GM19395 (cell line): ENCODE data around the gene DSTYK.

Source experiments
- ATAC-seq: cut with Tn5 transposase; IDR thresholded peaks from one replicate; pipeline ENCODE4 v1.9.1; 2021; ENCODE audit warnings: mild to moderate bottlenecking, moderate library complexity; ENCODE audit not compliant: unreplicated experiment

DSTYK gene, protein sequence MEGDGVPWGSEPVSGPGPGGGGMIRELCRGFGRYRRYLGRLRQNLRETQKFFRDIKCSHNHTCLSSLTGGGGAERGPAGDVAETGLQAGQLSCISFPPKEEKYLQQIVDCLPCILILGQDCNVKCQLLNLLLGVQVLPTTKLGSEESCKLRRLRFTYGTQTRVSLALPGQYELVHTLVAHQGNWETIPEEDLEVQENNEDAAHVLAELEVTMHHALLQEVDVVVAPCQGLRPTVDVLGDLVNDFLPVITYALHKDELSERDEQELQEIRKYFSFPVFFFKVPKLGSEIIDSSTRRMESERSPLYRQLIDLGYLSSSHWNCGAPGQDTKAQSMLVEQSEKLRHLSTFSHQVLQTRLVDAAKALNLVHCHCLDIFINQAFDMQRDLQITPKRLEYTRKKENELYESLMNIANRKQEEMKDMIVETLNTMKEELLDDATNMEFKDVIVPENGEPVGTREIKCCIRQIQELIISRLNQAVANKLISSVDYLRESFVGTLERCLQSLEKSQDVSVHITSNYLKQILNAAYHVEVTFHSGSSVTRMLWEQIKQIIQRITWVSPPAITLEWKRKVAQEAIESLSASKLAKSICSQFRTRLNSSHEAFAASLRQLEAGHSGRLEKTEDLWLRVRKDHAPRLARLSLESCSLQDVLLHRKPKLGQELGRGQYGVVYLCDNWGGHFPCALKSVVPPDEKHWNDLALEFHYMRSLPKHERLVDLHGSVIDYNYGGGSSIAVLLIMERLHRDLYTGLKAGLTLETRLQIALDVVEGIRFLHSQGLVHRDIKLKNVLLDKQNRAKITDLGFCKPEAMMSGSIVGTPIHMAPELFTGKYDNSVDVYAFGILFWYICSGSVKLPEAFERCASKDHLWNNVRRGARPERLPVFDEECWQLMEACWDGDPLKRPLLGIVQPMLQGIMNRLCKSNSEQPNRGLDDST

DNA sequence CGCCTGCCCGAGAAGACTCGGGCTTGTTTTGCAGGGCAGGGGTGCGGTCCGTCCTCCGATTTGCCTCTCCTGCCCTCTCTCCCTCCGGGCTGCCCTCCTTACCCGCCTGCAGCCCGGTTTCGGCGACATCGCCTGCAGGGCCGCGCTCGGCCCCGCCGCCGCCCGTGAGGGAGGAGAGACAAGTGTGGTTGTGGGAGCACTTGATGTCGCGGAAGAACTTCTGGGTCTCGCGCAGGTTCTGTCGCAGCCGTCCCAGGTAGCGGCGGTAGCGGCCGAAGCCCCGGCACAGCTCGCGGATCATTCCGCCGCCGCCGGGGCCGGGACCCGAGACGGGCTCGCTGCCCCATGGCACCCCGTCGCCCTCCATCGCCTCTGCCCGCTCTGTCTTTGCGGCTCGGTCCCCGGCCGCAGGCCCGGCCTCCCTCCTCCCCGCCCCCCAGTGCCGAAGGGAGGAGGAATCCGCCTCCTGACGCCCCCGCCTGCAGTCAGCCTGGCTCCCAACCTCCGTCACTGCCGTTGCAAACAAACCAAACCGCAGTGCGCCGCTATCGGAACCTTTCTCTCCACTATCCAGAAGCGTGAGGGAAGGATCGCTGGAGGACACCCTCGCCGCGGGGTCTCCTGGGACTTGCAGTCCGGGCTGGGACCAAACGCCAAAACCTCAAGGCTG is at the start of gene DSTYK:
TSS of gene DSTYK (minus strand) at position 534 of the 670 bp plus-strand sequence. CDS start at position 367, 167 bp downstream.
- peak; percentile 94 for ATAC-seq

DNA sequence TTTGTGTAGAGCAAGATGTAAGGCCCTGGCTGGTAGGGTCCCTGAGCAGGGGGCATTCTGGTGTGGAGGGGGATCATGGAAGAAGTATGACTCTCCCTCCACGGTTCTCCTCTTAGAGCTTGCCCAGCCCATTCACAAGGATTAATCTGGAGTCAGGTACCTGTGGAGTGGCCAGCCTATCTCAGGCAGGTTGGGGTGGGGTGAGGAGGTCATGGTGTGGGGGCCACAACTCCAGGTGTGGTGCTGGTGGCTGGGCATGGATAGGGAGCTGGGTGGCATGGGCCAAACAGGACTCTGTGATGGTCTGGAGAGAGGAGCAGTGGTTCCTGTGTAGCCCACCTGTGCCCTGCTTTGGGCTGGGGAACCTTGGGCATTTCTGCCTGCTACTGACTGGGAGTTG is 48.5 kb upstream of the DSTYK start:
- ATAC-seq: no peak

DNA sequence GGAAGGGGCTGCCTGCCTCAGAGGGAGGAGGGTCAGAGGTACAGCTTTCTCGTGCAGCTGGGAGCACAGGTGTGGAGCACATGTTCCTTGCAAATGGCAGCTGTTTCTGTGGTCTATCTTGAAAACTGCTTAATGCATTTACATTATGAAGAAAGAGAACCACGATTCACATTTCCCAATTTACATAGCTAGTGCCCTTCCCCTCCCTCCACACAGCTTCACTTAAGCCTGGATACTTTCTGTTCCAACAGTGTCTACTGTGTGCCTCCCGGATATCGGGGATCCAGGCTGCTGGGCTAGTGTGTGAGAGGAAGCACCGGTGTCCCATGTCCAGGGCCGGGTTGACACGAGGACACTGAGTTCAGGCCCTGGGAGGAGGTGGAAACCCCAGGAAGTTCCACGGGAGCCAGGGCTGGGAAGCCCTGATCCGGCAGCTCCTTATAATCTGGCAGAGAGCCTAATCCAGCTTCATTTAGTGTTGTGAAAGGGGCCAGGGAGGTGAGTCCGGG is 47.9 kb upstream of the DSTYK start:
- no peak for ATAC-seq

DNA sequence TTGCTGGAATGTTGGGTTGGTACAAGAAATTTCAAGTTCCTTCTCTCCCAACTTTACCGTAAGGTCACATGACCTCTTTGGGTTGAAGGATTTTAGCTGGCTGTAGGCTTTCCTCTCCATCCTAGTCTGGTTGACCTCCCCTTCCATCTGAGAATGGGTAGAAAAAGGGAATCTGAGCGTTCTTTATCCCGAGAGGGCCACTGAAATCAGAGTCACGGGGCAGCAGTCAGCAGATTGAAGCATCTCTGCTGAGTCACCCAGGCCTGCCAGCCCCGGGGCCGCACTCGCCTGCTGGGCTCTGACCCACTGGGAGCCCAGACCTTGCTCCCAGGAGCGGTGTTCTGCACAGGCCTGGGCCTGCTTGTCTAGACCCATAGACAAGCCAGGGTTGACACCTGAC is 47.2 kb upstream of the DSTYK start:
- ATAC-seq: no peak

DNA sequence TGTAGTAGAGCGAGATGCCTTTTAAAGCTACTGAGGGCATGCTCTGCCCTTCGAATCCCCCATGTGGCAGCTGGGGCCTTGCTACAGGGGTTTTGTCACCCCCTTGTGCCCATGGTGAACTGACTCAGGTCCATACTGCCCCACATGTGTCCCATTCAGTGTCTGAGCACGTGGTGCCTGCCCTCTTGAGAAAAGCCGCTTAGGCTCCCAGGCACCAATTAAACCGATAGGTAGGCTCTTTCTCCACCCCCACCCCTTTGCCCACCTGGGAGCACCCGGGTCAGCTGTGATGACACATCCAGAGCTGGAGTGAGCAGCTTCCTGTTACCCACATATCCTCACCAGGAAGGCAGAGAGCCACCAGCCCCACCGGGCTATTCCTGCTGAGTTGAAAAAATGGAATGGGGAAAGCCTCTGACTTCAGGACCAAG is 46.8 kb upstream of the DSTYK start:
- no peak for ATAC-seq

DNA sequence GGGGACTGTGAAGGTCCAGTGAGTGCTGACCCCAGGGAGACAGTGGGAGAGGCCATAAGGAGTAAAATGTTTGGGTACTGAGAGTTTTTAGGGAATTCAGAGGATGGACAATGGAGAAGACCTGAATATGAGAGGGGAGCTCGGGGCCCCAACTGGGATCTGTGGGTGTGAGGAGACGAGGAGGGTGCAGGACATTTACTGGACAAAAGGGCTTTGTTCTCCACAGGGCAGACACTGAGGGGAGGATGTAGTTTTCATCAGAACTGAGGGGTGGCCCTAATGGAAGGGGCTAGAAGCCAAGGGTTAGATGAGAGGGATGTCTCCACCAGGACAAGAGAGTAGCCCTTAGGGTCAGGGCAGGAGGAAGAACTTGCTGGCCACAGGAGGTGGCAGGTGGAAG is 46.2 kb upstream of the DSTYK start:
- ATAC-seq: no peak

DNA sequence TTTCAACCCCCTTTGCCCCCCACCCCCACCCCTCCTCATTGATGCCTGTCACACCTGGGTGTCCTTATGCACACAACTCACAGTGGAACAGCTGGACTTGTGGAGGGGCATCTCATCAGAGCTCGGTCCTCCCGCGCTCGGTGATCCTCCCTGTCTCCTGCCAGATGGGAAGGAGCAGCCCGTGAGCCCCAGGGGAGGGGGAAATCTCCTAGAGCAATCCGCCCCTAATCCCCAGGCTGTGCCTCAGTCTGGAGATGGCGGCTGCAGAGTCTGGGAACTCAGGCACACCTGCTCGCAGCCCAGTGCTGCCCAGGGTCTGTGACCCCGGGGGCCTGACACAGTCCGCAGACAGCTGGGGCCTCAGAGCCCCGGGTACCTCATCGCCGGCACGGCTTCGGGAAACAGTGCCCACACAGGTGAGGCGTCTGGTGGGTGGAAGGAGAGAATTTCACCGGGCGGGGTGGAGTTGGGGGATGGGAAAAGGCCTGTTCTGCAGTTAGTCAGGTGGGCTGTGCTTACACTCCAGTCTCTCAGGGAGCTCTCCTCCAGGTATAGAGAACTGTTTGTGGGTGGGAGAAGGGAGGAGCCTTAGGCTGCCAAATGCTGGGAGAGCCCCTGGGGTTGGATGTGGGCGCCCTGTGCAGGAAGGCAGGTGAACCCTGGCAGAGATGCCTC is 45.6 kb upstream of the DSTYK start:
- ATAC-seq: no peak

DNA sequence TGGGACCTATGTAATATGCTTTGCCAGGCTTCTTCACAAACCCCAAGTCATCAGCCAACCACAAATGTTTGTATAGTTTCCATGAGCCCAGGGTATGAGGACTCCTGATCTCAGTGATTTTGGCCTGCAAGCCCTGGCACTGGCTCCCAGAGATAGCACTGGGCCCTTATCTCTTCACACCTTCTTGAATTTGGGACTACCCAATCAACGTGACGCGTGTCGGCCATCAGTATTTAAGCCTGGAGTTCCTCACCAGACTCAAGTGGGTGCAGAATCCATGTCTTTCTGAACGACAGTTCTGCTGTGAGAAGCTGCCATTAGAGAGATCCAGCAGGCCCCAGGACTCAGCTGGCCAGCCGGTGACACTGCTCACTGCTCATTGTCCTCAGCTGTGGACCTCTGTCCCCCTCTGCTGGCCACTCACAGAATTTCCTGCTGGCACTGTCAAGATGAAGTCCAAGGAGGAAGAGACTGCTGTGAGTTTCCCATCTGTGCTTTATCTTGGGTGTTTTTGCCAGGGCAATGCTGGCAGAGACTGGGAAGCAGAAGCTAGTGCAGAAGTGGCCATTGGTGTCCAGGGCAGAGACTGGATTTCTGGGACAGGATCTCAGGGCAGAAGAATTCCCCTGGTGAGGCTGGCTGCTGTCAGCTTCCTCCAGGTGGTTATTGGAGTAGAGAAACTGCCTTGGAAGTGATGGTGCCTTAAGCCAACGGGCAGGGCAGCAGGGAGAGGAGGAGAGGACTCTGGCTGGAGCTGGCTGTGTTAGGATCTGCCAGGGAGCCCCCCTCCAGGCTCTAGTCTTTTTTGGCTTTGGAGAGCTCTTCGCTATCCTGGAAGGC is 44.7 kb upstream of the DSTYK start:
- ATAC-seq: no peak

DNA sequence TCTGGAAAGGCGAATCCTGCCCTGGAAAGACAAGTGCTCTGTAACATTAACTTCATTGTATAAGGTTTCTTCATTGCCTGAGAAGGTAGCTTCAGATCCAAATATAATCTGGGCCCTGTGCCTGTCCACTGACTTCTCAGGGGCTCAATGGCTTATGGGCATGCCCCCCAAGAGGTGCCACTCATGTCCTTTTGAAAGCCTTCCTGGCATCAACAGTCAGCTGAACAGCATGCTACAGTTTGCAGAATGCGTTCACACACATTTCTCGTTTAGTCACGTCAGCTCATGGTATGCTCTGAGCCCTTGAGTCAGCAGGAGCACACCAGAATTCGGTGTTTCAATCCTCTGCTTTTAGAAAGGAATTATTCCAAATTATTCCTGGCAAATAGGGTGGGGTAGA is 40.1 kb upstream of the DSTYK start:
- ATAC-seq: no peak

DNA sequence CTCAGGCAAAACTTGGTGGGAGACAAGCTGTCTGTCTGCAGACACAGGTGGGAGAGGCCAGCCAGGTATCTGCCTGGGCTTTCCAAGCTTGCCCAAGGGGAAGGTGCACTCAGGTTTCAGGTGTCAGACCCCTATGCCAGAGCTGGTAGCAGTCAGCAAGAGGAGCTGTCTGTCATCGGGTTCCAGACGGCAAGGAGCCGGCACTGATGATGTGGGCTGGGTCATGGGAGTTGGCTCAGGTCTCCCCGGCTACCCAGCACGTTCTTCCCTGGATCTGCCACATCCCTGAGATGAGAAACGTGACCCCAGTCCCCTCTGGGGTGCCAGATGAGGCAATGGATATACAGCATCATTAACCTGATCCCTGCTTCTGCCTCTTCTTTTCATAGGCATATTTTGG is 39.2 kb upstream of the DSTYK start:
- ATAC-seq: no peak

DNA sequence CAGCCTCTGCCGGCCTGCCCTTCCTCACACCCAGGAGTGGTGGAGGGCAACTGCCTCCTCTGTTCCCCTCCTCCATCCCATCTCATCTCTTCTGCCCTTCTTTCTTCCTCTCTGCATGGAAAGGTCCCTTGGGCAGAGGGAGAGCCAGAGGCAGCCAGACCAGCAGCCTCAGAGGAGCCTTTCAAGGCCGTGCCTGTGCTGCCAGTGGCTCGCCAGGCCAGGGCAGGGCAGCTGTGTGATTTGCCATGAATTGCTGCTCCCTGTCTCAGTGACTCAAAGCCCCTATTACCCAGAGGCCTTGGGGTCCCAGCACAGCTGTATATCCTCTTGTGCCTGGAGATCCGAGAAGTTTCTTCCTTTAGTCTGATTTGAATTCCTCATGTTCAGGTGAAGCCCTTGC is 38.1 kb upstream of the DSTYK start:
- ATAC-seq: no peak

DNA sequence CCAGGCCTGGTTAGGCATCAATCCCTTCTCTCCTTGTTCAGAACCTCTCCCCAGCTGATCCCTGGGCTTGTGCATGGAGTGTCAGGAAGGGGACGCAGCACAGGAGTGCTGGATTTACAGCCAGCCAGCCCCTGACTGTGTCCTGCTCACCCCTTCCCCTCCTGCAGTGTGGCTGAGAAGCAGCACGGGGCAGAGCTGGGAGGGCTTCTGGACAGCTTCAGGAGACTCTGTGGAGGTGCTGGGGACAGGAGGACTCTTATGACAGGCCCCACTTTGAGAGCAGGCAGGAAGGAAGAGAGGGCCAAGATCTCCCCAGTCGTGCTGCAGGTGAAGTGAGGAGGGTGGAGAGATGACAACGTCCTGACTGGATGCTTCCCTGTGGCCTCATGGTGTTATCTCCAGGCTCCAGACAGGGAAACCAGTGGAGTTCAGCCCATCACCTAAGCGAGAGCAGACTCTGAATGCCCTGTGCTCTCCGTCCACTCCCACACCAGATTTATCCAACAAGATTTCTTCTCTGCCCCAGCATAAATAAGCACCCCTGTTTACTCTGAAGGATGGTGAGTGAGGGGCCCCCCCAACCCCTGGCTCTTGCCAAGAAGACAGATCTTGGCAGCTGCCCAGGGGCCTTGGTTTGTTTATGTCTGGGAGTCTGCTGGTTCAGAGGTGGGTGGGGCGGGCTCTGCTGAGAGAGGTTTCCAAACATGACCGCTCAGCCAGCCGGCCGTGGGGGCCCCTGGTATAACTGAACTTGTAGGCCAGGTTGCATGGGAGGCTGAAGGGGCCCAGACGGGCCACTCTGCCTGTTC is 37.5 kb upstream of the DSTYK start:
- ATAC-seq: no peak

DNA sequence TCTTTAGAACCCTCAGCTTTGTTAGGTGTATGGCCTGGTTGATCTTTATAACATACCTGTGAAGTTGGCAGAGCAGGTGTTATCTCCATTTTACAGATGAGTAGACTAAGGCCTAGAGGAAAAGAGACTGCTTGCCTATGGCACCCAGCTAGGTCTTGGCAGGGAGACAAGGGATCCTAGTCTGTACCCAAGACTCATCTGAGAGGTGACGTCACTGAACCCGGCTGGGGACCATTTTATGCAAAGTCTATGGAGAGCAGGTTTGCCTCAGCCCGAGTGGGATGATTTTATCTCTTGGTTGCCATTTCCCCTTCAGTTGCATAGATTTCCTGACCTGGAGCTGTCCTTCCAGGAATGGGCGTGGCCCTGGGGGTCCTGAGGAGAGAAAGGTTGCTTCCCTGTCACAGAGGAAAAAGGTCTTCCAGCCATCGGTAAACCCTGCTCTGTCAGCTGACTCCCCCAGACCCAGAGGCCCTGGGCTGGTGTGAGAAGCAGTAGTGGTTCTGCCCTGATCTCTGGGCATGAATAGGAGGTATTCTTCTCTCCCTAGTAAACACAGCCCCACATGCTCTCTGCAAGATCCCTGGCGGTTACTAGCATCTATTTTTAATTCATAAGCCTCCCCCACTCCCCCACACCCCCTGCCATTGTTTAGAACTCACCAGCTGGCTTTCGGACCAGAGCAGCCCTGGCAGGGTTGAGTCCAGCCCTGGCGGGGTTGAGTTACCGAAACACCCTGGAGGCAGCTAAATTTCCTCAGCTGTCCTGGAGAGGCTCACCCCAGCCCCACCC is 35.8 kb upstream of the DSTYK start:
- no peak for ATAC-seq

DNA sequence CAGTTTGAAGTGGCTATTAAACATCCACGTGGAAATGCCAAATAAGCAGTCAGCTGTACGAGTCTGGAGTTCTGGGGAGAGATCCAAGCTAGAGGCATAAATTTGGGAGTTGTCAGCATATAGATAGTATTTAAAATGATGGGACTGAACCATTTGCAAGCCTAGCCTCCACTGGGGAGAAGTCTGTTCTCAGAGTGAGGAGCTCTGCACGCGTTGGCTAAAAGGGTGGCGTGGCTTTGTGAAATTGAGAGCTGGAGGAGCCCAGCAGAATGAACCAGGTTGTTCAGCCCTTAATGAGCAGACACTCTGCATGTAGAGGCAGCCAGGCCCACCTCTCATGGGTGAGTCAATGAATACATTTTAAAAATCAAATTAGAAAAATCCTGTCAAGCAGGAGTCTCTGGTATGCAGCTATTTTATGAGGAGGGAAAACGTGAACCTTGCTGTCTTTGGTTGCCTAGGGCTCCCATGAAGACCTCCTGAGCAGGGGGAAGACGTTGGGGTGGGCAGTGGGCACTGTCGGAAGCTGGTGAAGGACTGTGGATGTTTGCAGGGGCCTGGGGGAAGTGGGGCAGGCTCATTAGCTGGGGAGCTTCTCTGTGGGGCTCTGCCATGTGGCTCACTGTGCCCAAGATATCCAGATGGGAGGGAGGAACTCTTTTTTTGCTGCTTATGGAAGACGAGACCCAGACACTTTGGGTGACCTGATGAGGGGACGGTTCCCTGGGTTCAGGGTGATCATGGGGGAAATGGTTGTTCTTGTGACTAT is 35.0 kb upstream of the DSTYK start:
- no peak for ATAC-seq

DNA sequence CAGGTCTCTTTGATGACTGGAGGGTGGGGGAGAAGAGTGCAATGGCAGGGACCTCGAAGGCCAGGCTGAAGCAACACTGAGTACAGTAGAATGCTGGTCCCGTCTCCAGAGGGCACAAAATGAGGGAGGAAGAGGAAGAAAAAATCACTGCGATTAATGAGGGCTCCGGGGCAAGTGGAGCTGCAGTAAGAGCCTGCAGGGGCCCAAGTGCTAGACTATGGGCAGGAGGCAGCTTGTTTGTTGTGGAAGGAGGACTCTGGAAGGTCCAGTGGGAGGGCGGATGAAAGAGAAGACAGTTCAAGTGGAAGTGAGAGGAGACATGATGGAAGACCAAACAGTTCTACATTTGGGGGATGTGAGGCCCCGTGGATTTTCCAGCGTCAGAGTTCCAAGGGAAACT is 33.6 kb upstream of the DSTYK start:
- ATAC-seq: no peak

DNA sequence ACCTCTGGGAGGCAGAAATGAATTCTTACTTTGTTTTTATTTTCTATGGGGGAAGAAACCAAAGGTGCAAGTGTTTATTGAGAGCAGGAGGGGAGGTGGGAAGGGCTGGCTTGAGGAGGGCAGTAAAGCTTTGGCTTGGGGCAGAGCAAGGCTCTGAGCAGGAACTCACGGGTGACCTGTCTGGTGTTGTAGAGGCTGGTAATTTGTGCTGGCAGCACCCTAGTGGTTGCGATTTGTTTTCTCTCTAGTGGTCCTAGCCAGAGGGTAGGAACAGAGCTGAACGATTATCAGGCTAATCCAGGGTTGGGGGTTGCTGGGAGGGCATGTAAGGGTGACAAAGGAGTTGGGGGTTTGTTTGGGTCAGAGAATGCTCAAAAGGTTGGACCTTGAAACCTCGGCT is 32.9 kb upstream of the DSTYK start:
- no peak for ATAC-seq
